Esophagus squamous epithelium (tissue), 5 donors: ENCODE results near the gene CHCHD10. TPM values are rescaled to one million over a fixed set of nuclear protein-coding genes. Genes with fewer than 3 reads are reported as not detected.

Experiments
- DNase-seq: peaks from one replicate; lab custom pipeline; 2025; lab: John Stamatoyannopoulos, UW
- H3K27ac ChIP-seq, 4 donors: fragments of 200-600 bp; sonication (generic); one replicate each; pipeline ENCODE4 v1.5.1; 2016 to 2019; ENCODE audit warnings: mild to moderate bottlenecking in 1 of 4
- H3K27me3 ChIP-seq, 4 donors: fragments of 200-600 bp; sonication (generic); 1 replicate in 3 of 4; 2 replicates in 1 of 4; pipeline versions ENCODE4 v1.5.1 to v1.6.0; 2017 to 2021; ENCODE audit warnings: antibody characterized with exemption in 1 of 4
- H3K36me3 ChIP-seq, 3 donors: fragments of 200-600 bp; sonication (generic); one replicate each; pipeline ENCODE4 v1.5.1; 2016 to 2019
- H3K4me1 ChIP-seq, 3 donors: fragments of 200-600 bp; sonication (generic); one replicate each; pipeline ENCODE4 v1.5.1; 2017 to 2019
- H3K4me3 ChIP-seq, 4 donors: fragments of 200-600 bp; sonication (generic); 1 replicate in 3 of 4; 2 replicates in 1 of 4; pipeline ENCODE4 v1.5.1; 2016 to 2019; ENCODE audit warnings: mild to moderate bottlenecking in 2 of 4, moderate library complexity in 1 of 4
- H3K9me3 ChIP-seq, 3 donors: fragments of 200-600 bp; sonication (generic); one replicate each; pipeline ENCODE4 v1.5.1; 2016 to 2019
- POLR2A ChIP-seq, 4 donors: fragments of 450-650 bp; IDR thresholded peaks; one replicate each; pipeline ENCODE4 v1.6.1; 2017; ENCODE audit warnings: antibody characterized with exemption in 4 of 4, mild to moderate bottlenecking in 4 of 4, moderate library complexity in 3 of 4
- WGBS, 2 donors: methylation state at CpG; one replicate each; pipeline ENCODE4 v1.1.5; 2018; 5-methylcytosine and 5-hydroxymethylcytosine counted together
- intact Hi-C: fragments of 100-400 bp; cut with DNase I; formaldehyde crosslinking; loops from one replicate; pipeline ENCODE4 v1.15.0; 2022
- total RNA-seq, 4 donors: library from RNA; depleted of rRNA; stranded (reverse); fragments of >200 nt; gene quantifications; one replicate each; pipeline ENCODE4 v1.1.0, GENCODE V29; 2016
- TF ChIP-seq, protein P1 (sequence below), 6 experiments: fragments of 450-650 bp in 4 of 6; fragments of 200-600 bp in 2 of 6; sonication (generic) in 2 of 6; IDR thresholded peaks; one replicate each; pipeline ENCODE4 v1.5.1; 2016 to 2019; ENCODE audit warnings: antibody characterized with exemption in 6 of 6, mild to moderate bottlenecking in 4 of 6, moderate library complexity in 4 of 6
- donor health status: DM: yes; HTN: yes; CAD: no.

The CHCHD10 gene
- total RNA-seq, 4 donors from 2014 or later, result 7.7 to 13.9 (median 10.4) TPM

DNA sequence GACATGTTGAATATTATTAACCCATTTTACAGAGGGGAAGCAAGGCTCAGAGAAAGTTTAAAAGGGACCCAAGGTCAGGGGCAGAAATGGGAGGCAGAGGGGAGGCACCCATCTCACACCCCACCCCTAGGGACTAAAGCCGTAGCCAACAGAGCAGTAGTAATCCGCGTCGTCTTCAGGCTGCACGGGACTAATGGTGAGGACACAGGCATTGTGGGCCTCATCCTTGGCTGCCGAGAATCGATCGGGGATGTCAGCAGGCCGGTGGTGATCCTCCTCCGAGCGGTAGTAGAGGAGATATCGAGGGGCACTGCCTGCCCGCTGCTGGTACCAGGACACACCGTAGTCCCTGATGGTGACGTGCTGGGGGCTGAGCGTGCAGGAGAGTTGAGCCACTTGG lies 15.0 kb downstream of the CHCHD10 start:
- Histone ChIP-seq H3K27me3 (no peaks in the 10 kb centered on the region), H3K9me3 (no peaks in the 10 kb centered on the region), H3K36me3 (no peaks in the 10 kb centered on the region), H3K4me1 (peaks cover 0 to 33% (median 7%) of the 10 kb centered on the region in 3 donors), H3K4me3 (no peak overlapping the region), H3K27ac (no peak overlapping the region)
- 89 to 90% methylated on average over 4 to 9 of the region's 16 CpGs for WGBS, 2 donors
- TF ChIP-seq POLR2A (IDR thresholded peaks at IDR 0.05), result no peak
- TF ChIP-seq, protein P1, sequence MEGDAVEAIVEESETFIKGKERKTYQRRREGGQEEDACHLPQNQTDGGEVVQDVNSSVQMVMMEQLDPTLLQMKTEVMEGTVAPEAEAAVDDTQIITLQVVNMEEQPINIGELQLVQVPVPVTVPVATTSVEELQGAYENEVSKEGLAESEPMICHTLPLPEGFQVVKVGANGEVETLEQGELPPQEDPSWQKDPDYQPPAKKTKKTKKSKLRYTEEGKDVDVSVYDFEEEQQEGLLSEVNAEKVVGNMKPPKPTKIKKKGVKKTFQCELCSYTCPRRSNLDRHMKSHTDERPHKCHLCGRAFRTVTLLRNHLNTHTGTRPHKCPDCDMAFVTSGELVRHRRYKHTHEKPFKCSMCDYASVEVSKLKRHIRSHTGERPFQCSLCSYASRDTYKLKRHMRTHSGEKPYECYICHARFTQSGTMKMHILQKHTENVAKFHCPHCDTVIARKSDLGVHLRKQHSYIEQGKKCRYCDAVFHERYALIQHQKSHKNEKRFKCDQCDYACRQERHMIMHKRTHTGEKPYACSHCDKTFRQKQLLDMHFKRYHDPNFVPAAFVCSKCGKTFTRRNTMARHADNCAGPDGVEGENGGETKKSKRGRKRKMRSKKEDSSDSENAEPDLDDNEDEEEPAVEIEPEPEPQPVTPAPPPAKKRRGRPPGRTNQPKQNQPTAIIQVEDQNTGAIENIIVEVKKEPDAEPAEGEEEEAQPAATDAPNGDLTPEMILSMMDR (IDR thresholded peaks at IDR 0.05), result no peak
- DNase-seq, result no peak
- intact Hi-C loops, result no loop called here

DNA sequence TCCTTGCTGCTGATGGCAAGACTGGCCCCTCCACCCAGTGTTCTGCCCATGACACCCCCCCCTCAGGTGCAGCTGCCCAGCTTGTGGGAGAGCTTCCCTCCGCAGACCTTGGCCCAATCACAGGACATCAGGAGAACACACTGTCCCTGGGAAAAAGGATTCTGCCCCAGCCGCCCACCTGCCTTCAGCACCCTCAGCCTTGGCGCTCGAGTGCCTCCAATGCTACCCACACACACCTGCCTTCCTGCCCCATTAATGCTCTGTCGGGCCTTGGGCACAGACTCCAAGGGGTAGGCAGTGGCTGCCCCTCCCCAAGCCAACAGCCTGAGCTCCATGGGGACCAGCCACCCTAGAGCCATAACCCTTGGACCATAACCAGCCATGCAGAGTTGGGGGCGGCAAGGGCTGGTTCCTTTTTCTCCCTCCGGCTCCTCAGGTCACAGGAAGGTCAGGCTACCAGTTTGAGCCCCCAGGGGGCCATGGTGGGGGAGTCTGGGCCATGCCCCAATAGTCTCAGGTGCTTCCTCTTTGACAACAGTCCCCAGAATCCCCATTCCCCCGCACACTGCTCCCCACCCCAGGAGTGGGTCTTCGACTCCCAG lies 15.6 kb downstream of the CHCHD10 start:
- DNase-seq, result peak; percentile 20
- 77 to 80% methylated on average over 1 to 6 of the region's 9 CpGs for WGBS, 2 donors
- no peaks in the 10 kb centered on the region for H3K27me3 ChIP-seq
- H3K27ac ChIP-seq, result peak overlapping the region in 1 of 4 donors; percentile 96
- H3K4me1 ChIP-seq, result peaks cover 0 to 33% (median 7%) of the 10 kb centered on the region in 3 donors
- no peak for TF ChIP-seq POLR2A (IDR thresholded peaks at IDR 0.05)
- TF ChIP-seq, protein P1 (IDR thresholded peaks at IDR 0.05), result no peak
- intact Hi-C loops, result no loop called here
- peak overlapping the region in 1 of 4 donors; percentile 71 for H3K4me3 ChIP-seq
- no peaks in the 10 kb centered on the region for H3K9me3 ChIP-seq
- H3K36me3 ChIP-seq, result no peaks in the 10 kb centered on the region

DNA sequence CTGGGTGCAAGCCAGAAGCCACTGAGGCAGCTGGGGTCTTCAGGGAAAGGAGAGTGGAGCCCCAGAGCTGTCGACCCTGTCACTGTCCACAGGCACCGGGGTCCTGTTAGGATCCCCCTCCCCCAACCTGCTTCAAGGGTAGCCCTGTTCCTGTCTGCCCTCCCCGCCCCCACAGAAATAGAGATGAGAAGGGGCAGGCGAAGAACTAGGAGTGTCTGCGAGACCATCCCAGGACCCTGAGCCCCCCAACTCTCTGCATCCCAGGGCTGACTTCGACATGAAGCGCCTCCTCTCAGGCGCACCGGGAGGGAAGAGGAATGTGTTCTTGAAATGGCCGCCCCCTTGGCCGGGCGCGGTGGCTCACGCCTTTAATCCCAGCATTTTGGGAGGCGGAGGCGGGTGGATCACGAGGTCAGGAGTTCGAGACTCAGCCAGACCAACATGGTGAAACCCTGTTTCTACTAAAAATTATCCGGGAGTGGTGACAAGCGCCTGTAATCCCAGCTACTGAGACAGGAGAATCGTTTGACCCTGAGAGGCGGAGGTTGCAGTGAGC lies 16.3 kb downstream of the CHCHD10 start:
- Histone ChIP-seq H3K4me1 (peaks cover 0 to 33% (median 7%) of the 10 kb centered on the region in 3 donors), H3K9me3 (no peaks in the 10 kb centered on the region), H3K27ac (peak overlapping the region; percentile 93 to 96 (median 94)), H3K36me3 (no peaks in the 10 kb centered on the region), H3K4me3 (peak overlapping the region; percentile 62 to 92 (median 76)), H3K27me3 (no peaks in the 10 kb centered on the region)
- DNase-seq, result no peak
- TF ChIP-seq, protein P1 (IDR thresholded peaks at IDR 0.05), result no peak
- TF ChIP-seq POLR2A (IDR thresholded peaks at IDR 0.05), result no peak
- 0 to 40% methylated on average over 2 to 6 of the region's 22 CpGs for WGBS, 2 donors
- intact Hi-C loops, result no loop called here

DNA sequence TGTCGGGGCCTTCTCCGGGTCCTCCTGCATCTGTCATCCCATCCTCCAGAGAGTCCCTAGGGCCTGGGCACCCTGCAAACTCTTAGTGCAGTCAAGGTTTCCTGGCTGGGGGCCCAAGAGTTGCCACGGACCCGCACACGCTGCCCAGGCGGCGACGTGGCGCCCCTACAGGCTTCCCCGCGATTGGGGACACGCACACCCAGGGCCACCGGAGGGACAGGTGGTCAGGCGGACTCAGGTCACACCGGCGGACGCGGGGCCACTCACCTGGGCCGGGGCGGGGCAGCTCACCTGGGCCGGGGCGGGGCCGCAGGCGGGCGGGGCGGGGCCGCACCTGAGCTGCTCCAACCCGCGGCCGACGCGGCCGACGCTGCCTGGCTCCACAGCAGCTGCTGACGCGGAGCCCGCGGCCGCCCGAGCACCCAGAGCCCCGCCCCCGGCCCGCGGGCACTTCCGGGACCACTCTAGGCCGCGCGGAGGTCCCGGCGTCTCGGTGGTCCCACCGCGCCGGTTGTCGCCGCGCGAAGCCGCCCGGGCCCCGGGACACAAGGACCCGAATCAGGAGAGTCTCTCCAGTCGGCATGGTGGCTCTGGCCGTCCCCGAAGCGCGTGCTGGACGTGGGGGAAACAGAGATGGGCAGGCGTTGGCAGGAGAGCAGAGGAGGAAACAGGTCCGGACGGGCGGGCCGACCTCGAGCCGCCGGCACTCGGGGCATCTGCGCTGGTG lies 16.9 kb downstream of the CHCHD10 start, which contains the start of gene ZNF70:
TSS of gene ZNF70 (minus strand) at position 399 of the 727 bp plus-strand sequence. CDS start 5,972 bp downstream, outside the sequence.
- Histone ChIP-seq H3K4me3 (peak within 1 kb of the TSS; percentile 62 to 92 (median 76)), H3K4me1 (peaks cover 0 to 33% (median 7%) of the 10 kb centered on the region in 3 donors), H3K27ac (peak within 1 kb of the TSS; percentile 93 to 96 (median 94)), H3K9me3 (no peaks in the 10 kb centered on the region), H3K36me3 (no peaks in the 10 kb centered on the region), H3K27me3 (no peaks in the 10 kb centered on the region)
- TF ChIP-seq, protein P1 (IDR thresholded peaks at IDR 0.05), result peak in 1 of 6 experiments; percentile 2
- peak in 2 of 4 donors; percentile 58 to 72 for TF ChIP-seq POLR2A (IDR thresholded peaks at IDR 0.05)
- intact Hi-C loops, result no loop called here
- 0% methylated on average over 3 of the region's 78 CpGs; no CpG with 5 or more reads in 1 of the 2 donors for WGBS, 2 donors
- DNase-seq, result peak; percentile 29
